OCI-M2 (cell line): Measurements from ENCODE around the gene ADPGK.
"Not testable (repeated sequence)": the region's sequence is repeated elsewhere in the genome, so short reads cannot be mapped to it uniquely, and the experiment has no call there.

Experiments
- DNase-seq: peaks from one replicate; lab custom pipeline; 2025; ENCODE audit not compliant: unreplicated experiment; lab: John Stamatoyannopoulos, UW

Gene ADPGK

GRCh38 chr15:72751751-72752455 lies 31.7 kb downstream of the ADPGK start:
- DNase-seq = no peak

GRCh38 chr15:72749700-72750099 lies 33.9 kb downstream of the ADPGK start:
- DNase-seq = no peak

GRCh38 chr15:72740219-72740618 lies 43.3 kb downstream of the ADPGK start:
- DNase-seq = no peak

GRCh38 chr15:72737723-72738122 lies 45.8 kb downstream of the ADPGK start:
- DNase-seq = no peak

- DNase-seq = no peak
Observed at GRCh38 chr15:72737061-72737460, 46.5 kb downstream of the ADPGK start.

GRCh38 chr15:72735111-72735510 lies 48.4 kb downstream of the ADPGK start:
- no peak for DNase-seq

- DNase-seq = no peak
Observed at GRCh38 chr15:72733941-72734738, 49.4 kb downstream of the ADPGK start.

- DNase-seq = no peak
Observed at GRCh38 chr15:72732516-72732915, 51.0 kb downstream of the ADPGK start.

GRCh38 chr15:72732086-72732485 lies 51.5 kb downstream of the ADPGK start:
- no peak for DNase-seq

- no peak for DNase-seq
Observed at GRCh38 chr15:72728821-72729220, 54.7 kb downstream of the ADPGK start.

GRCh38 chr15:72728249-72728648 lies 55.3 kb downstream of the ADPGK start:
- not testable (repeated sequence) for DNase-seq

- no peak for DNase-seq
Observed at GRCh38 chr15:72727154-72727553, 56.4 kb downstream of the ADPGK start.

- DNase-seq = not testable (repeated sequence)
Observed at GRCh38 chr15:72725851-72726250, 57.7 kb downstream of the ADPGK start.

GRCh38 chr15:72725446-72725845 lies 58.1 kb downstream of the ADPGK start:
- DNase-seq = no peak

- DNase-seq = no peak
Observed at GRCh38 chr15:72724028-72724427, 59.5 kb downstream of the ADPGK start.

GRCh38 chr15:72722071-72722696 lies 61.4 kb downstream of the ADPGK start:
- no peak for DNase-seq

- DNase-seq = not testable (repeated sequence)
Observed at GRCh38 chr15:72708551-72709303, 74.8 kb downstream of the ADPGK start.

- no peak for DNase-seq
Observed at GRCh38 chr15:72706266-72706665, 77.3 kb downstream of the ADPGK start.
